ENCODE data around the gene FRMD8. TPM values are rescaled to one million over a fixed set of nuclear protein-coding genes. Genes with fewer than 3 reads are reported as not detected.
A peak's percentile ranks its signal among the peaks of the same experiment; 100 is the strongest.

FRMD8 gene
- total and polyA plus RNA-seq, 9 of the 15 experiments (the other 6 are each of a cell fraction or from before 2014, with no cell fraction given), result 4.5 to 54.5 (median 15.8) TPM

DNA sequence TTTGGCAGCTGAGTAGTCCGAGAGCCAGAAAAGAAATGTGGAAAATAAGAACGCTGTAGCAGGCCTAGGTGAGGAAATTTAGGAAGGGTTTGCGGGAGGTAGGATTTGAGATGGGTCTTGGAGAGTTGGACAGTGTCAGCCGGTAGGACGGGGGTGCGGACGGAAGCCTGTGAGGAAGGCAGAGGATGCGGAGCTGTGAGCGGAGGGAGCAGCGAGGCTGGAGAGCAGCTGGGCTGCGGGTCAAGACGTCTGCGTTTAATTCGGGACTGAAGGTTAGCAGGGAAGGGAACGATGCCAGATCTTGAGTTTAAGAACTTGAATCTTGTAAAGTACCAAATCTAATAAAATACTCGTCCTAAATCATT, 32.6 kb upstream of the FRMD8 start (continued):
- TF ChIP-seq BCL6 (CRISPR knock-in tag; IDR thresholded peaks at IDR 0.05) (no peak), ZFP36 (IDR thresholded peaks at IDR 0.05; ENCODE audit: low read depth, low read length, partially characterized antibody) (no peak), CBFB (CRISPR knock-in tag; IDR thresholded peaks at IDR 0.05) (no peak), HNRNPH1 (optimal IDR thresholded peaks at IDR 0.05; ENCODE audit: low read depth, low read length) (no peak), ESRRA (IDR thresholded peaks at IDR 0.05; ENCODE audit: borderline replicate concordance, low read depth) (no peak), ZNF551 (CRISPR knock-in tag; IDR thresholded peaks at IDR 0.05) (no peak), CCAR2 (IDR thresholded peaks at IDR 0.05; ENCODE audit: low read depth, low read length) (no peak), ZC3H4 (CRISPR knock-in tag; IDR thresholded peaks at IDR 0.05; ENCODE audit: borderline replicate concordance) (0 out of 2 replicates have a peak, but pooled peaks have one; percentile 47), KAT8 (IDR thresholded peaks at IDR 0.05; ENCODE audit: low read depth) (no peak), SMARCE1 (IDR thresholded peaks at IDR 0.05) (0 out of 2 replicates have a peak, but pooled peaks have one; percentile 14), ZNF507 (tag; conservative IDR thresholded peaks at IDR 0.05) (no peak), POLR2G (IDR thresholded peaks at IDR 0.05; ENCODE audit: low read depth, low read length) (no peak), HIVEP1 (CRISPR knock-in tag; IDR thresholded peaks at IDR 0.05) (no peak), COPS2 (conservative IDR thresholded peaks at IDR 0.05) (no peak), WHSC1 (IDR thresholded peaks at IDR 0.05; ENCODE audit: low read length) (no peak), HNRNPL (IDR thresholded peaks at IDR 0.05; ENCODE audit: low read depth, low read length) (no peak)
- TF ChIP-seq, protein P1, sequence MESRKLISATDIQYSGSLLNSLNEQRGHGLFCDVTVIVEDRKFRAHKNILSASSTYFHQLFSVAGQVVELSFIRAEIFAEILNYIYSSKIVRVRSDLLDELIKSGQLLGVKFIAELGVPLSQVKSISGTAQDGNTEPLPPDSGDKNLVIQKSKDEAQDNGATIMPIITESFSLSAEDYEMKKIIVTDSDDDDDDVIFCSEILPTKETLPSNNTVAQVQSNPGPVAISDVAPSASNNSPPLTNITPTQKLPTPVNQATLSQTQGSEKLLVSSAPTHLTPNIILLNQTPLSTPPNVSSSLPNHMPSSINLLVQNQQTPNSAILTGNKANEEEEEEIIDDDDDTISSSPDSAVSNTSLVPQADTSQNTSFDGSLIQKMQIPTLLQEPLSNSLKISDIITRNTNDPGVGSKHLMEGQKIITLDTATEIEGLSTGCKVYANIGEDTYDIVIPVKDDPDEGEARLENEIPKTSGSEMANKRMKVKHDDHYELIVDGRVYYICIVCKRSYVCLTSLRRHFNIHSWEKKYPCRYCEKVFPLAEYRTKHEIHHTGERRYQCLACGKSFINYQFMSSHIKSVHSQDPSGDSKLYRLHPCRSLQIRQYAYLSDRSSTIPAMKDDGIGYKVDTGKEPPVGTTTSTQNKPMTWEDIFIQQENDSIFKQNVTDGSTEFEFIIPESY (CRISPR knock-in tag; IDR thresholded peaks at IDR 0.05), result no peak
- TF ChIP-seq, protein P2, sequence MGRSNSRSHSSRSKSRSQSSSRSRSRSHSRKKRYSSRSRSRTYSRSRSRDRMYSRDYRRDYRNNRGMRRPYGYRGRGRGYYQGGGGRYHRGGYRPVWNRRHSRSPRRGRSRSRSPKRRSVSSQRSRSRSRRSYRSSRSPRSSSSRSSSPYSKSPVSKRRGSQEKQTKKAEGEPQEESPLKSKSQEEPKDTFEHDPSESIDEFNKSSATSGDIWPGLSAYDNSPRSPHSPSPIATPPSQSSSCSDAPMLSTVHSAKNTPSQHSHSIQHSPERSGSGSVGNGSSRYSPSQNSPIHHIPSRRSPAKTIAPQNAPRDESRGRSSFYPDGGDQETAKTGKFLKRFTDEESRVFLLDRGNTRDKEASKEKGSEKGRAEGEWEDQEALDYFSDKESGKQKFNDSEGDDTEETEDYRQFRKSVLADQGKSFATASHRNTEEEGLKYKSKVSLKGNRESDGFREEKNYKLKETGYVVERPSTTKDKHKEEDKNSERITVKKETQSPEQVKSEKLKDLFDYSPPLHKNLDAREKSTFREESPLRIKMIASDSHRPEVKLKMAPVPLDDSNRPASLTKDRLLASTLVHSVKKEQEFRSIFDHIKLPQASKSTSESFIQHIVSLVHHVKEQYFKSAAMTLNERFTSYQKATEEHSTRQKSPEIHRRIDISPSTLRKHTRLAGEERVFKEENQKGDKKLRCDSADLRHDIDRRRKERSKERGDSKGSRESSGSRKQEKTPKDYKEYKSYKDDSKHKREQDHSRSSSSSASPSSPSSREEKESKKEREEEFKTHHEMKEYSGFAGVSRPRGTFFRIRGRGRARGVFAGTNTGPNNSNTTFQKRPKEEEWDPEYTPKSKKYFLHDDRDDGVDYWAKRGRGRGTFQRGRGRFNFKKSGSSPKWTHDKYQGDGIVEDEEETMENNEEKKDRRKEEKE (IDR thresholded peaks at IDR 0.05; ENCODE audit: borderline replicate concordance in 1 of 2, control insufficient read depth in 1 of 2, low read depth in 2 of 2, low read length in 1 of 2), result no peak
- TF ChIP-seq, protein P3, sequence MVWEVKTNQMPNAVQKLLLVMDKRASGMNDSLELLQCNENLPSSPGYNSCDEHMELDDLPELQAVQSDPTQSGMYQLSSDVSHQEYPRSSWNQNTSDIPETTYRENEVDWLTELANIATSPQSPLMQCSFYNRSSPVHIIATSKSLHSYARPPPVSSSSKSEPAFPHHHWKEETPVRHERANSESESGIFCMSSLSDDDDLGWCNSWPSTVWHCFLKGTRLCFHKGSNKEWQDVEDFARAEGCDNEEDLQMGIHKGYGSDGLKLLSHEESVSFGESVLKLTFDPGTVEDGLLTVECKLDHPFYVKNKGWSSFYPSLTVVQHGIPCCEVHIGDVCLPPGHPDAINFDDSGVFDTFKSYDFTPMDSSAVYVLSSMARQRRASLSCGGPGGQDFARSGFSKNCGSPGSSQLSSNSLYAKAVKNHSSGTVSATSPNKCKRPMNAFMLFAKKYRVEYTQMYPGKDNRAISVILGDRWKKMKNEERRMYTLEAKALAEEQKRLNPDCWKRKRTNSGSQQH (CRISPR knock-in tag; IDR thresholded peaks at IDR 0.05), result no peak
- TF ChIP-seq, protein P4, sequence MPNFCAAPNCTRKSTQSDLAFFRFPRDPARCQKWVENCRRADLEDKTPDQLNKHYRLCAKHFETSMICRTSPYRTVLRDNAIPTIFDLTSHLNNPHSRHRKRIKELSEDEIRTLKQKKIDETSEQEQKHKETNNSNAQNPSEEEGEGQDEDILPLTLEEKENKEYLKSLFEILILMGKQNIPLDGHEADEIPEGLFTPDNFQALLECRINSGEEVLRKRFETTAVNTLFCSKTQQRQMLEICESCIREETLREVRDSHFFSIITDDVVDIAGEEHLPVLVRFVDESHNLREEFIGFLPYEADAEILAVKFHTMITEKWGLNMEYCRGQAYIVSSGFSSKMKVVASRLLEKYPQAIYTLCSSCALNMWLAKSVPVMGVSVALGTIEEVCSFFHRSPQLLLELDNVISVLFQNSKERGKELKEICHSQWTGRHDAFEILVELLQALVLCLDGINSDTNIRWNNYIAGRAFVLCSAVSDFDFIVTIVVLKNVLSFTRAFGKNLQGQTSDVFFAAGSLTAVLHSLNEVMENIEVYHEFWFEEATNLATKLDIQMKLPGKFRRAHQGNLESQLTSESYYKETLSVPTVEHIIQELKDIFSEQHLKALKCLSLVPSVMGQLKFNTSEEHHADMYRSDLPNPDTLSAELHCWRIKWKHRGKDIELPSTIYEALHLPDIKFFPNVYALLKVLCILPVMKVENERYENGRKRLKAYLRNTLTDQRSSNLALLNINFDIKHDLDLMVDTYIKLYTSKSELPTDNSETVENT (CRISPR knock-in tag; IDR thresholded peaks at IDR 0.05), result no peak
- TF ChIP-seq, protein P5, sequence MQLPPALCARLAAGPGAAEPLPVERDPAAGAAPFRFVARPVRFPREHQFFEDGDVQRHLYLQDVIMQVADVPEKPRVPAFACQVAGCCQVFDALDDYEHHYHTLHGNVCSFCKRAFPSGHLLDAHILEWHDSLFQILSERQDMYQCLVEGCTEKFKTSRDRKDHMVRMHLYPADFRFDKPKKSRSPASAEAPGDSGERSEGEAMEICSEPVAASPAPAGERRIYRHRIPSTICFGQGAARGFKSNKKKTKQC (CRISPR knock-in tag; IDR thresholded peaks at IDR 0.05), result peak; percentile 83; the same call in 1 of the 2 replicates

Measured in K562 (cell line).